NCI-H187 treated with DMSO at 0.1 percent for 48 hours (cell line): ENCODE results near the gene BCAN.

Experiments
- DNase-seq: peaks from one replicate; lab custom pipeline; 2025; lab: John Stamatoyannopoulos, UW

Gene BCAN

DNA sequence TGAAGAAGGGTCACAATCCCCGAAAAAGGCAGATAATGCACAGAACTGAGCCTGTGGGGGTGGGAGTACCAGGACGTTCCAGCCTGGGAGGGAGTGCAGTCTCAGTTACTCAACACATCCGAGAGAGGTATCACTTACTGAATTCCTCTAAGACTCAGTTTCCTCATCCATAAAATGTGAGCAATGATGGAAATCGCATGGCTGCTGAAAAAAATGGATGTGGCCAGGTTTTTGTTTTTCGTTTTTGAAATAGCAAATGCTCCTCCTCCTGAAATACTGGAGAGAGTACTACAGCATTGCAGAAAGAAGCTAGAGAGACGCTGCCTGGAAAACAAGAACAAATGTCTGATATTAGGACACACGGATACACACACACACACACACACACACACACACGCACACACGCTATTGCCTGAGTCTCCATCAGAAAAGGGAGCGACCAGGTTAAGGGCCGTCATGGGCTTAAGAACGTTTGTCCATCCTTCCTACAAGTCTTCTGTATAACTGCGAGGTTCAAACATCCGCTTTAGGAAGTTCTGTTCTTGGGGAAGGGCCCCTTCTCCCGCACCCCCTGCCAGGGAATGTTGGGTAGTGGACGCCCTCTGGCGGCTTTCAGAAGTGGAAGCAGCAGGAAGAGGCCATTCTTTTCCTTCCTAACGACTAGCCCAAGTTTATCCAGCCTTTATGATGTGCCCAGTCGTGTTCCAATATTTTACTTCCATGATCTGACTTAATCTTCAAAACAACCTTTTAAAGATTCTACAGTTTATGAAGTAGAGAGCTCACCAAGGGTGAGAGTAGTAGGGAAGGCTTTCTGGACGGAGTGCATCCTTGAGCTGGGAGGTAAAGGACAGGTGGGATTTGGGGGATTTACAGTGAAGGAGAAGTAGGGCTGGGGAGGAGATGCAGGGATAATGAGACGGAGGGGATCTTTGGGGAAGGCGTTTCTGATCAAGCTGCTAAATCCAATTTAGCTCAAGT is 36.0 kb downstream of the BCAN start:
- peak; percentile 63 for DNase-seq

DNA sequence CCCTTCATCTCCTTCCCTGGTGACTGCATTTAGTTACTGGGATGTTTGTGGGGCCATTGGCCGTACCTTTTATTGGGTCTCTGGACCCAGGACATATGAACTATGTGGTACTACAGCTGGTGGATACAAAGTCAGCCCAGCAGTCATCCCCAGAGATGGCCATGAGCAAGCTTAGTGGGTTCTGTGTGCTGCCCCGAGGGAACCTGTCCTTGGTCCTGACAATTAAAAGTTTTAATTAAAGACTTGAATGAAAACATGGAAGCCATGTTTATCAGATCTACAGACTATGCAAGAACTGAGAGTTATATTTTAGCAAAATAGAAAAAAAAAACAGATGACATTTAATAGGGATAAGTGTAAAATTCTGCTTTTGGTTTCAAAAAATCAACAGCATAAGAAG is 38.1 kb downstream of the BCAN start:
- no peak for DNase-seq

DNA sequence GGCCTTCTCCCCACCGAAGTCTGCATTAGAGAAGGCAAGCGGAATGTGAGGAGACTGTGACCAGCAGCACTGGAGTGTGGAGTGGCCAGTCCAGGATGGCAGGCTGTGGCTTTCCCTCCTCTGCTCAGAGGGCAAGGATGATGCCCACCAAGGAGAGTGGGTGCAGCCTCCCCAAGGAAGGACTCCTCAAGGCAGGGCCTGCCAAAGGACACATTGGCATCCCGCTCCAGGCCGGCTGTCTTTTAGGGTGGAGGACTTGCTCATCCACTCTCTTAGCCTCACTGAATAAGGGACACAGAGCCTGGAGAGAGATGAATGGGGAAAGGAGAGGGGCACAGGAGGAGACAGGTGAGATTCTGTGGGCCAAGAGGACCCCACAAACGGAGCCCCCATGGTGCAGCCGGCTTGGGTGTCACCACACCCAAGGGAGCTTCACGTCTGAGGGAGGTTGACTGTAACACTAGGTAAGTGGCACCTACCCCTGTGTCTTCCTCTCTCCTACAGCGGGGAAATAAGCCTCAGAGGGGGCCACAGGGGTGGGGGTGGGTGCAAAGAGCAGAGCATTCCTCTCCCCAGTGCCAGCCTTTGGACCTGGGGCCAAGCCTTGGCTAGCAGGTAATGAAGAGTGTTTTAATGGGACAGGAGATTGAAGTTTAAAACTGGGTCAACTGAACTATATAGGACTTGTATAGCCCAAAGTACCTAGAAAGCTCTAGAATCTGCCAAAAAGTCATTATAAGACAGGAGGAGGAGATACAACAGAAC is 39.5 kb downstream of the BCAN start:
- DNase-seq = no peak

DNA sequence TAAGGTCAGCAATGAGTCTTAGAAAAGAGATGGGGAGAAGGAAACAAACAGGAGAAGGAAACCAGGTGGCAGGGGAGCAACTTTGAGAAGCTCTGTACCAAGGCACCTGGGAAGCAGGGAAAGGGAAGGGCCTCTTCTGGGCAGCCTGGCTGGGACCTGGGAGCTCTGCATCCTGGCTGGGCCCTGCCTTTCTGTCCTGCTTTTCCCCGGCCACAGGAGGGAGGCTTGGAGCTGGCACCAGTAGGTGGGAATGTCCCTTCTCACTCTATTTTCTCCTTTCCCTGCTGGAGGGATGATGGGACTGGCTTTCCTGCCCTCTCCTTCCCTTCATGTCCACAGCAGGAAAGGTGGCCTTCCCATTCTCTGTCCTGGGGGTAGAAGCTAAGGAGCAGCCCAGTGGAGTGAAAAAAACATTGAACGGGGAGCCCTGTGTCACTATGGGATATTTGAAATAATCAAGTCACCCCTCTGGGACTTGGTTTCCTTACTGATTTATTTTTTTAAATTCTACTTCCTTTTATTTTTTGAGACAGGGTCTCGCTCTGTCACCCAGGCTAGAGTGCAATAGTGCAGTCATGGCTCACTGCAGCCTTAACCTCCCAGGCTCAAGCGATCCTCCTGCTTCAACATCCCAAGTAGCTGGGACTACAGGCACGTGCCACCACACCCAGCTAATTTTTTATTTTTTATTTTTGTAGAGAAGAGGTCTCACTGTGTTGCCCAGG is 40.4 kb downstream of the BCAN start:
- no peak for DNase-seq

DNA sequence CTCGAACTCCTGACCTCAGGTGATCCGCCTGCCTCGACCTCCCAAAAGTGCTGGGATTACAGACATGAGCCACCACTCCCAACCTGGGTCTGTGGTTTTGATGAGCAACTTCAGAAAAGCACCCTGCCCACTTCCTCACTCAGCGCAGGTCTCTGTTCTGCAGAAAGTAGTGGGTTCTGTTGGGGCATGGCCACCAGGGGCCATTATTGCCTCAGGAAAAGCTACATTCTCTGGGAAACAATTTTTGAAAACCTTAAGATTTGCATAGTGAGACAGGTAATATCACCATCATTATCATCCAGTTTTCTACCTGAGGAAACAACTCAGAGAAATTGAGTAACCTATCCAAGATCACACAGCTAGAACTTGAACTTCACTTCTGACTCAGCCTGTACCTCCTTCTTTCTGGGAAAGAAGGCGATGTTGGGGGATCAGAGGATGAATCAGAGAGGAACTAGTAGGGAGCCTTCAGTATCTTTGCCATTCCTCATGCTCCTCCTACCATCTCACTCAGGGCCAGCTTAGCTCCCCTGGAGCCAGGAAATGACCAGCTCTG is 42.4 kb downstream of the BCAN start:
- DNase-seq = no peak

- peak; percentile 35 for DNase-seq
Observed at GRCh38 chr1:156689035-156689952, 47.4 kb downstream of the BCAN start.

- DNase-seq = no peak
Observed at GRCh38 chr1:156689953-156690674, 48.2 kb downstream of the BCAN start.

DNA sequence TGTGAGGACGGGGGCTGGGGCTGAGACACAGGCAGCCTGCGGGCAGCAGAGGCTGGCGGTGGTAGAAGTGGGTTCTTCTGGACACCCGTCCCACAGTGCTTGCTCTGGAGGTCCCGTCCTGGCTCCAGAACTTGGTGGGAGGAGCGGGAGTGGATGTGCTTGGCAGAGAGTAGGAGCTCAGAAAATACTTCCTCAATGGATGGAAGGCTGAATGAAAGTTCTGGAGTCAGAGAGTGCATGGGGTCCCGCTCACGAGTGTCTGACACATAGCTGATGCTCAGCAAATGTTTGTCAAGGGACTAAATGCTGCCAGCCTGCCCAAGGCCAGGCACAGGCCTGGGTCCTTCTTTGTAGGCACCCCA is 48.7 kb downstream of the BCAN start:
- no peak for DNase-seq

DNA sequence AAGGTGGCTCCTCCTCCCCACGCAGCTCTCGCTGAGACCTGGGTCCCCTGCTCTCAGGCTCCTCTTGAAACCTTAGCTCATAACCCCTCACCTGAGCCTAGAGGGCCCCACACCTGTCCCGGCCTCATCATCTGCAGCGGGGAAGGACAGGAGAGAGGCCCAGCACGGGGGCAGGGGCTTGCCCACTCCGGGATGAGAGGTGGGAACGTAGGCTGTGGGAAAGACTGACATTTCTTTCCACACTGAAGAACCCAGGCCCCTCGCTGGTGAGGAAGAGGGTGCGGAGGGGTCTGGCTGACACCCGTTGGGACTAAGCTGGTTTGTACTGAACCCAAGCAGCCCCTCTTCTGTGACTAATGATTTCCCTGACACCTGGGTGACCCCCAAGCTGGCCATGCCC is 49.3 kb downstream of the BCAN start:
- no peak for DNase-seq

DNA sequence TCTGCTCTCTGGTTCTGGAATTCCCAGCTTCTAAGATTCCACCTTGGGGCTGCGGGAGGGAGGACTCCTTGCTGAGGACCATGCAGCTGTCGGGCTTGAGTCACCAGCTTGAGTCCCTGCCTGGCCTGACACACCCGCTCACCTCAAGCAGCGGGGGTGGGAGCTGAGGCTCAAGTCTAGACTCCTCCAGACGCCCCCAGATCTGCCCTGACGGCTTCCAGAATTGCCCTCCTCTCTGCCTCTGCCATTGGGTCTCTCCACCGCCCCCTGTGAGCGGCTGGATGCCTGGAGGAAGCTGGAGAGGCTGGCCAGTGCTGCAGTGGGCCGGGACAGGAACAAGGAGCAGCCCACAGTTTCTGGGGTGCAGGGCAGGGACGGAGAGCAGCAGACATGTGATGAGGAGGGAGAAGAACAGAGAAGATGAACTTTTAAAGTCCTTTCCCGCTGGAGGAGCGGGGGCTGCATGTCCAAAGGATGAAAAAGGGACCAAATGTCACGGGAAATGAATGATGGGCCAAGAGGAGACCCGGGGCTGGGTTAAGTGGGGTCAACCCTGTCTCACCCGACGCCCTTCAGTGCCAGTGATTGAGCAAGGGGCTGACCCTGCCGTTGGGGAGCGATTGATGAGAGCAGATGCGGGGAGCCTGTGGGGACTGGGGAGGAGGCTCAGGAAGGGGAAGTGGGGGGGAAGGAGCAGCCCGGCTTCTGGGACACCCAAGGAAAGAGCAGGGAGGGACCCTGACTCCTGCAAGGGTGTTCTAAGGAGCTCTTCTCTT is 49.9 kb downstream of the BCAN start:
- no peak for DNase-seq

DNA sequence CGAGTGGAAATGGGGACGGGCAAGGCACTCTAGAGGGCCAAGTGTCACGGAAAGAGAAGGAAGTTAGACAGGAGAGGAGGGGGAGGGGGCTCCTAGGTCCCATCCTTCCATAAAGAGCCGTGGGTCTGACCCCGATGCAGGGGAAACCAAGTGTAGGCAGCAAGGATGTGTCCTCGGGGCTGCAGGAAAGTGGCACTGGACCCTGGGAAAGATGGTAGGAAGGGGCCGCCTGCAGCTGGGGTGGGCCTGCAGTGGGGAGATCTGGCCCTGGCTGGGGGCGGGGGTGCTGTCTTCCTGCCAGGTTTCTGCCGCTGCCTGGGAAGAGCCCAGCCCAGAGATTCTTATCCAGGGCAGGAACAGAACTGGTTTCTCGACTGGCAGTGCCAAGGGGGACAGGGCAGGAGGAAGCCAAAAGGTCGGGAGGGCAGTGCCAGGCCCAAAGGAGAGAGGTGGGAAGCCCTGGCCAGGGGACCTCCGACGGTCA is 50.6 kb downstream of the BCAN start:
- no peak for DNase-seq

DNA sequence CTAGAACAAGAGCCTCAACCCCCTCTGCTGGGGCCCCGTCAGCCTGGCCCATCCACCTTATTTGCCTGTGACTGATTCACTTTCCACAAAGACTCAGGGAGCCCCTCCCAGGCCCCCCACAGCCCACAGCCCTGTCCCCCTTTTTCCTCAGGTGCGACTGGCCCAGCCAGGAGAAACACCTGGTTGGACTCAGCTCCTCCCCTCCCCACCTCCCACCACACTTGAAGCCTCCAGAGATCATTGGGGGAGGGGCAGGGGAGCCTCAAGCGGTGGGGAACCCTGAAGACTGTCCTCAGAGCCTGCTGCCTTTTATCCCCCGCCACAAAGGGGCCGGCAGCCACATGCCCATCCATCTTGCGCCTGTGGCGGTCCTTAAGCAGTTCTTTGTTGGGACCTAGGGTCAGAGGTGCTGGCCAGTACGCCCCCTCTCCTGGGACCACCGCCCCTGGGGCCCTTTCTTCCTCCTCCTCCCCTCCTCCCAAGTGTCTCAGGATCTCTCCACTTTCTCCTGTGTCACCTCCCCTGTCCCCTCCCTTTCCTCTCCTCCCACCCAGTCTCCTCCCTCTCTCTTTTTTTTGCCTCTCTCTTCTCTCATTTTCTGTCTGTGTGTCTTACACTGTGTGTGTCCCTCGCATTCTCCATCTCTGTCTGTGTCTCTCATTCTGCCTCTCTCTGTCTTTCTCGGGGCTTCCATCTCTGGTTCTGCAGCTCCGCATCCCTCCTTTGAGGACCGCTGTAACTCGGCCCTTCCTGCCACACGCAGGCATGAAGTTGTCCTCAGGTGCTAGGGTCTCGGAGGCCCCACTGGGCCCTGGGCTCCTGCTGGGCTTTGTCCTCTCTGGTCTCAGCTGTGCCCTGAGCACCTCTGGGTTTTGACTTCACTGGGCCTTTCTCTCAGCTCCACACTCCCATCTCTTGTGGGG is 51.3 kb downstream of the BCAN start:
- peak; percentile 91 for DNase-seq

- no peak for DNase-seq
Observed at GRCh38 chr1:156693848-156694689, 52.2 kb downstream of the BCAN start.

- DNase-seq = no peak
Observed at GRCh38 chr1:156694690-156694962, 52.7 kb downstream of the BCAN start.

DNA sequence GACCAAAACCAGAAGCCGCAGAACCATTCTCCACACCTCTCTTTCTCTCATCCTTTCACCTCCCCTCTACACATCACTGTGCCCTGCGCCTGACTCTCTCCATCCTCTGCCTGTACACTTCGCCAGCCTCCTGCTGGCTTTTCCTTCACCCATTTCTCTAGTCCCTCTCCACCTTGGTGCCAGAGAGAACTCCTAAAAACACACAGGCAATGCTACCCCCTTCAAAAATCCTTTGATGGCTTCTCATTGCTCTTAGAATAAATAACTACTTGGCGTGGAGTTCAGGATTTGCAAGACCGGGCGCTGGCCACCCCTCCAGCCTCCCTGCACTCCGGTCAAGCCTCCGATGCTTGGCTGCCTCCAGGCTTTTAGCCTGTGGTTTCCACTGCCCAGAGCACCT is 54.8 kb downstream of the BCAN start:
- no peak for DNase-seq

DNA sequence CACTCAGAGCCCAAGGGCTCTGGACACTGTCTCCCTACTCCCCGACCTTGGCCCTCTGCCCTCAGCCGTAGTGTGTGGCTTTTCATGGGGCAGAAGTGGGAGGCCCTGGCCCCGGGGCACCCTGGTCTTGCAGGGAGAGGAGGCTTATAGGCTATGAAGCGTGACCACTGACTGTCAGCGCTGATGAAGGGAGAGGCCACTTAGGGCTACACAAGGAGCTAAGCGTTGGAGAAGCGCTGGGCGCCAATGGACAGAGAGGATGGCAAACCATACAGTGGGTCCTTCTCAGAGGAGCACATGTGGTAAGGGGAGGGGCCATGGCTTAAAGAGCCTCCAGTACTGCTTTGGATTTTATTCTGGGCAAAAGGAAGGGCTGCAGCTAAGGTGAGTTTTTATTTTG is 55.6 kb downstream of the BCAN start:
- peak; percentile 97 for DNase-seq

DNA sequence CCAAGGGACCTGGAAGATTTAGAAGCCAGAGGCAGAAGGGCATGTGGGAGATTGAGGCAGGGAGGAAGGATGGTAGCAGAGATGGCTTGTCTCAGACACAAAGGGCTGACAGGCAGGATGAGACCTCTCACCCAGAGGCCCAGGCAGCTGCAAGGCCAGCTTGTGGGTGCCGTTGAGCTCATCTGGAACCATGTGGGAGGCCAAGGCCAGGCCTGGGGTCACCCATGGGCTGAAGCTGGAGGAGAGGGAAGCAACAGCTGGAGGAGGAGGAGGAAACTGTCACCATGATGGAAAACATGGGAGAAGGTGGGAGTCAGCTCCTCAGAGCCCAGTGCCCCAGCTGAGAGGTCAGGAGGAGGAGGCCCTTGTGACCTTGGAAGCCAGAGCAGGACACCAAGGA is 57.1 kb downstream of the BCAN start:
- no peak for DNase-seq
